Colonic mucosa (tissue), 4 donors: ENCODE results near the gene DAAM2. TPM values are rescaled to one million over a fixed set of nuclear protein-coding genes. Genes with fewer than 3 reads are reported as not detected.

Experiments
- DNase-seq: peaks from one replicate; pipeline ENCODE4 v3.0.0-alpha.2; 2020
- H3K27ac ChIP-seq: fragments of 200-600 bp; one replicate; pipeline ENCODE4 v1.8.0; 2021
- H3K27me3 ChIP-seq: fragments of 200-600 bp; one replicate; pipeline ENCODE4 v1.8.0; 2021
- H3K36me3 ChIP-seq: fragments of 200-600 bp; one replicate; pipeline ENCODE4 v1.8.0; 2021
- H3K4me1 ChIP-seq: fragments of 200-600 bp; one replicate; pipeline ENCODE4 v1.8.0; 2021; ENCODE audit warnings: mild to moderate bottlenecking
- H3K4me3 ChIP-seq: fragments of 200-600 bp; one replicate; pipeline ENCODE4 v1.8.0; 2021
- H3K9ac ChIP-seq, 2 donors: one replicate each; pipeline ENCODE4 v1.7.0; 2013; ENCODE audit warnings: control low read depth in 2 of 2, low read depth in 2 of 2, low read length in 2 of 2
- H3K9me3 ChIP-seq: fragments of 200-600 bp; one replicate; pipeline ENCODE4 v1.8.0; 2021
- CTCF ChIP-seq: fragments of 200-600 bp; IDR thresholded peaks from one replicate; pipeline ENCODE4 v1.8.0; 2022; ENCODE audit warnings: antibody characterized with exemption, mild to moderate bottlenecking
- intact Hi-C: fragments of 100-400 bp; cut with DNase I; formaldehyde crosslinking; loops from one replicate; pipeline ENCODE4 v1.14.1; 2022
- total RNA-seq, 2 donors: library from RNA; stranded (reverse); fragmentation: NEBNext Ultra II Directional in 1 of 2; extraction: Animal tissue kit (Norgen Biotek cat#: 25700) in 1 of 2; gene quantifications; one replicate each; pipeline ENCODE4 v1.2.1, GENCODE V29; 2021
- donor health status: healthy.
- donor health status: DM: no; HTN: no; CAD: no.
- donor health status: DM: no; HTN: no; CAD: no.

The DAAM2 gene
- total RNA-seq, 2 donors from 2014 or later, result 3.6 to 6.9 TPM

- intact Hi-C loops, result no loop called here
- DNase-seq, result no peak
- no peak overlapping the region for H3K4me3 ChIP-seq
- H3K27me3 ChIP-seq, result no peaks in the 10 kb centered on the region
- H3K9ac ChIP-seq, result no peak overlapping the region
- H3K27ac ChIP-seq, result no peak overlapping the region
- H3K4me1 ChIP-seq, result no peaks in the 10 kb centered on the region
- no peak for TF ChIP-seq CTCF
- no peaks in the 10 kb centered on the region for H3K9me3 ChIP-seq
- H3K36me3 ChIP-seq, result no peaks in the 10 kb centered on the region
Measured at GRCh38 chr6:39909701-39910100, 117.5 kb downstream of the DAAM2 start.

DNA sequence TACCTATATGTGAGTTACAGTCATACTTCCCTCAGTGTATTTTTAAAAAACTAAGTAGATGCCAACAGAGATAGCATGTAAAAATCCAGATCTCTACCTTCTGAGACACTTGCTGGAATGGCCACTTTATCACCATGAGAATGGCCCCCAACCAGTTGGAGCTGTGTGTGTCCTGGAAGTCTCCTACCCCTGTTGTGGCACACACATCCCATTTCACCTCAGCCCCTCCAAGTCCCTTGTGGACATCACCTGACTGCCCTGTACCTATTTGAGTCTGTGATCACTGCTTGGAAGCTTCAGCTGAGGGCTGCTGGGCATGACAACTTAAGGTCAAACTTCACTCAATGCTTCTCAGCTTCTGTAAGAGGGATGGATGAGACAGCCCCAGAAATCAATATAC is 118.0 kb downstream of the DAAM2 start:
- intact Hi-C loops, result no loop called here
- TF ChIP-seq CTCF, result no peak
- Histone ChIP-seq H3K36me3 (no peaks in the 10 kb centered on the region), H3K27ac (no peak overlapping the region), H3K9ac (no peak overlapping the region), H3K9me3 (no peaks in the 10 kb centered on the region), H3K4me3 (no peak overlapping the region), H3K4me1 (no peaks in the 10 kb centered on the region), H3K27me3 (no peaks in the 10 kb centered on the region)
- no peak for DNase-seq

- no peak for DNase-seq
- intact Hi-C loops, result no loop called here
- H3K36me3 ChIP-seq, result no peaks in the 10 kb centered on the region
Measured at GRCh38 chr6:39910744-39911143, 118.6 kb downstream of the DAAM2 start.

GRCh38 chr6:39911513-39912125 is 119.4 kb downstream of the DAAM2 start:
- Histone ChIP-seq H3K27me3 (no peaks in the 10 kb centered on the region), H3K4me1 (no peaks in the 10 kb centered on the region), H3K27ac (no peak overlapping the region), H3K9ac (no peak overlapping the region), H3K9me3 (no peaks in the 10 kb centered on the region), H3K36me3 (no peaks in the 10 kb centered on the region), H3K4me3 (no peak overlapping the region)
- no peak for TF ChIP-seq CTCF
- intact Hi-C loops, result no loop called here
- no peak for DNase-seq

More at GRCh38 chr6:39910744-39911143, 118.6 kb downstream of the DAAM2 start:
- no peak overlapping the region for H3K27ac ChIP-seq
- TF ChIP-seq CTCF, result no peak
- H3K4me3 ChIP-seq, result no peak overlapping the region
- H3K9me3 ChIP-seq, result no peaks in the 10 kb centered on the region
- no peaks in the 10 kb centered on the region for H3K27me3 ChIP-seq
- no peak overlapping the region for H3K9ac ChIP-seq
- H3K4me1 ChIP-seq, result no peaks in the 10 kb centered on the region

DNA sequence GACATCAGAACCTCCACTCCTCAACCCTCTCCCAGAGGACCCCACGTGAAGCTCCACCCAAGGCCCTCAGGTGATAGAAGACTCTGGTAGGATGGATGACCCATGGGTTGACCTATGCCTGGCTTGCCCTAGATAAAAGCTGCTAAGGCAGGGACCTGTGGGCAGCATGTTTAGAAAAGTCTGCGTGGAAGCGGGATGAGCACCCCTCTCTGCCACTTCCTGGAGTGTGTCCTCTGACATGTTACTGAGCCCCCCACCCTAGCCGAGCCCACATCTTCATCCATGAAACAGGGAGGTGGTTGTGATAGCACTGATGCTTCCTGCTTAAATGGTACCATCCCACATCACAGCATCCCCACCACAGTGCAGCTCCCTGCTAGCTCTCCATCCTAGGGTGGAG is 120.3 kb downstream of the DAAM2 start:
- Histone ChIP-seq H3K27ac (no peak overlapping the region), H3K27me3 (no peaks in the 10 kb centered on the region), H3K4me3 (no peak overlapping the region), H3K4me1 (no peaks in the 10 kb centered on the region), H3K9ac (no peak overlapping the region), H3K36me3 (no peaks in the 10 kb centered on the region), H3K9me3 (no peaks in the 10 kb centered on the region)
- intact Hi-C loops, result no loop called here
- no peak for DNase-seq
- no peak for TF ChIP-seq CTCF
